Immature natural killer cell (primary cell): ENCODE data around the gene UCK2. TPM values are rescaled to one million over a fixed set of nuclear protein-coding genes. Genes with fewer than 3 reads are reported as not detected.

Experiments used
- polyA plus RNA-seq, 3 donors: library from polyadenylated mRNA; unstranded; fragments of 300-500 nt; fragmentation: Illumina TruSeq; gene quantifications; one replicate each; pipeline ENCODE4 v1.2.3, GENCODE V29; 2021

UCK2 gene
- polyA plus RNA-seq, 3 donors from 2014 or later: 18.4 to 28.7 (median 24.8) TPM

Other genes starting within 250 kb of the UCK2 start
- 100 to 1,000 TPM in 2 of 3 donors, 10 to 100 TPM in 1; 81.6 to 149 (median 104) TPM for gene MGST3, start 196.4 kb upstream of the UCK2 start, polyA plus RNA-seq
- gene ALDH9A1, start 129.1 kb upstream of the UCK2 start, polyA plus RNA-seq: 10 to 100 TPM; 60.7 to 98.3 (median 90.8) TPM
- gene TMCO1, start 58.7 kb upstream of the UCK2 start, polyA plus RNA-seq: 100 to 1,000 TPM; 146 to 161 (median 152) TPM